GM19395 (cell line): ENCODE results near the gene SPRED2.

Source experiments
- ATAC-seq: cut with Tn5 transposase; IDR thresholded peaks from one replicate; pipeline ENCODE4 v1.9.1; 2021; ENCODE audit warnings: mild to moderate bottlenecking, moderate library complexity; ENCODE audit not compliant: unreplicated experiment

Gene SPRED2

GRCh38 chr2:65416945-65417344 is 15.5 kb downstream of the SPRED2 start:
- no peak for ATAC-seq

DNA sequence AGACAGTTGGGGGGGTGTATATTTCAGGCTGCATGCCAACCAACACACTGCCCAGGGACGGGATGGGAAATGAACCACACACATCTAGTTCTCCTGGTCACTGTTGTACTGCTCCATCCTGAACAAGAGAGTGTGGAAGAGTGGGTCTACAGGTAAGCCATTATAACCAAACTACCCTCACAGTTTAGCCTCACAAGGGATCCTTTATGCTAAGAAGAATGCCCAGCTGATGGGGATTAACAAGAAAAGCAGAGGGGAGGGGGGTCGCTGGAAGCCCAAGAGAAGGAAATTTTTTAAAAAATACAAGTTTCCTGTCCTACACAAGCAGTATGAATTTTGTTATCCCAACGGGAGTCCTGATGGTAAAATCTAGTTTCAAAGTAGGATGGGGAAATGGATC is 16.1 kb downstream of the SPRED2 start:
- ATAC-seq = no peak

- no peak for ATAC-seq
Measured at GRCh38 chr2:65415091-65415490, 17.3 kb downstream of the SPRED2 start.

GRCh38 chr2:65413610-65414009 is 18.8 kb downstream of the SPRED2 start:
- ATAC-seq = no peak

- ATAC-seq = no peak
Measured at GRCh38 chr2:65413106-65413505, 19.3 kb downstream of the SPRED2 start.

- ATAC-seq = no peak
Measured at GRCh38 chr2:65411056-65411795, 21.2 kb downstream of the SPRED2 start.

DNA sequence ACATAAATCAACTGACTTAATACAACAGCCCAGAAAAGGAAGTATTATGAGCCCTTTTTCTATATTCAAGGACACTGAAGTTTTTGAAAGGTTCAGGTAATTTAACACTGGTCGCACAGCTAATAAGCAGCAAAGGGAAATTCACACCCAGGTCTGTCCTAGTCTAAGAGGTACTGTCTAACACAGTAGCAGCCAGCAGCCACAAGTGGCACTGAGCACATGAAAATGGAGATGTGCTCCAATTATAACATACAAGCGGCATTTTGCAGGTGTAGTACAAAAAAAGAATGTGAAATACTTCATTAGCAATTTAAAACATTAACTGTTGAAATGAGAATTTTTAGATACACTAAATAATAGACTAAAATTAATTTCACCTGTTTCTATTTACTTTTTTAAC is 23.4 kb downstream of the SPRED2 start:
- no peak for ATAC-seq

GRCh38 chr2:65407240-65407639 is 25.2 kb downstream of the SPRED2 start:
- no peak for ATAC-seq

GRCh38 chr2:65404988-65405697 is 27.3 kb downstream of the SPRED2 start:
- no peak for ATAC-seq

- ATAC-seq = no peak
Measured at GRCh38 chr2:65403529-65403915, 28.9 kb downstream of the SPRED2 start.

- ATAC-seq = no peak
Measured at GRCh38 chr2:65402780-65403528, 29.4 kb downstream of the SPRED2 start.

DNA sequence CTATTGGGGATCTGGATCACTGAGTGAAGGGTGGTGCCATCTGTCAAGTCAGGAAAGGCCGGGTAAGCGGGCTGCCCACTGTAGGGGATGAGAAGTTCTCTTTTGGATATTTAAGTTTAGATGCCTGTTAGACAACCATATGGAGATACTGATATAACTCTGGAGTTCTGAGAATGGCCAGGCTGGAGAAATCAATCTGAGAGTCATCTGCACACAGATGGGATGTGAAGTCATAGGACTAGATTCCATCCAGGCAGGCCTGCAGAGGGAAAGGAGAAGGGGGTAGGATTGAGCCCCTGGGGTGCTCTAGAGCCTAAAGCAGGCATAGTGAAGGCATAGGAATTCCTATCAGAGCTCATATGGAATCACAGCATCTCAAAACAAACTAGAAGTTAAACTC is 30.1 kb downstream of the SPRED2 start:
- ATAC-seq = no peak

- peak; percentile 40 for ATAC-seq
Measured at GRCh38 chr2:65397122-65397521, 35.3 kb downstream of the SPRED2 start.

DNA sequence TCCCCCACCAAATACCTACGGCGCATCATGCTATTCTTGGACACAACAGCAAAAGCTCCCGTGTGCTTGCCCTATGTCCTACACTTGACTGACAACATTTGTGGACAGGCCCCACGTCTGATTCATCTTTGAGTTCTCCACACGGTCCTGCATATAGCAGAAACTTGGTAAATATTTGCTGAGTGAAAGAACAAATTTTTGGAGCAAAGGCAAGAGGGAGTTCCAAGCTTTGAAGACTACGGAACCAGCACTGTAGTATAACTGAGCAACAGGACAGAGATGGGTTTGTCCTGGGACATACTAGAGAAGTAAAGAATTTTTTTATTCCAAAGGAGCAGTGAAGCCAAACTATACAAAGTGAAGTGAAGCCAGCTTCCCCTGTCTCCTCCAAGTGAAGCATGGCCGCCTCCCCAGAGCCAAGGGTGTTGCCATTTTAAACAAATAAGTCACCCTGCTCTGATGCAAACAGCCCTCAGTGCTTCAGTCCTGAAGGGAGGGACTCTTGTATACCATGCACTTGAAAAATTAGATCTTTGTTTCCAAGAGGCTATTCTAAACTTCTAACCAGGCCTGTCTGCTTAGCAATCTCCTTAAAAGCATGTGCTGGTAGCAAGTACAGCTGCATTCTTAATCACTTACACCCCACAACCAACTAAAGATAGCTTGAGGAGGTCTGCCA is 35.9 kb downstream of the SPRED2 start:
- ATAC-seq = no peak

GRCh38 chr2:65395621-65396347 is 36.6 kb downstream of the SPRED2 start:
- no peak for ATAC-seq

- ATAC-seq = peak; percentile 31
Measured at GRCh38 chr2:65393743-65394422, 38.5 kb downstream of the SPRED2 start.

DNA sequence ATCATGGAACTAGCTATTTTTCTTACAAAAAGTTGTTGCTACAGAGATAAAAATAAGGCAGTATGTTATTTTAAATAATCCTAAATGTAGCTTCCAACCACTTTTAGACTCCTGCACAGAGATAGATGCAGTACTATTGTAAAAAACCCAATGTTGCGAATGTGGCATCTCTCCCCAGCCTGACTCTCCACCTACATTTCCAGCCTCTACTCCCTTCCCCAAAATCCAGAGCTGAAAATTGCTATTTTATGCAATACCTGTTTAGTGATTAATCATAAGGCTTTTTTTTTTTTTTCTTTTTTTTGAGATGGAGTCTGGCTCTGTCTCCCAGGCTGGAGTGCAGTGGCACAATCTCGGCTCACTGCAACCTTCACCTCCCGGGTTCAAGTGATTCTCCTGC is 39.4 kb downstream of the SPRED2 start:
- ATAC-seq = no peak

DNA sequence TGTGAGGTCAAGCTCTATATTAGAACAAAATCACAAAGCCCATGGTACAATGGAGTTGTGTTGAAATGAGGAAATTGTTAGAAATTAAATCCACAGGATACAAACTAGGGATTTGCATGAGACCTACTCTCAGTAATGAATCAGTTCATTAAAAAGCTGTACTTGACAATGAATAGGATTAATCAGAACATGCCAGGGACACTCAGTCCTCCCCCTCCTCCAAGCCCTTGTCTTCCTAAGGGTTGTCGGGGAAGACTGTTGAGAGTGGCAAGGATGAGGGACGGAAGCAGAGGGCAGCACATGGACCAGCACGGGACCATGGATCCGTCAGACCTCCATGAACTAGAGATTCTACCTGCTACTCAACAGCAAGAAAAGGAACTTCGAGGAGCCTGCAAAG is 39.8 kb downstream of the SPRED2 start:
- ATAC-seq = no peak

DNA sequence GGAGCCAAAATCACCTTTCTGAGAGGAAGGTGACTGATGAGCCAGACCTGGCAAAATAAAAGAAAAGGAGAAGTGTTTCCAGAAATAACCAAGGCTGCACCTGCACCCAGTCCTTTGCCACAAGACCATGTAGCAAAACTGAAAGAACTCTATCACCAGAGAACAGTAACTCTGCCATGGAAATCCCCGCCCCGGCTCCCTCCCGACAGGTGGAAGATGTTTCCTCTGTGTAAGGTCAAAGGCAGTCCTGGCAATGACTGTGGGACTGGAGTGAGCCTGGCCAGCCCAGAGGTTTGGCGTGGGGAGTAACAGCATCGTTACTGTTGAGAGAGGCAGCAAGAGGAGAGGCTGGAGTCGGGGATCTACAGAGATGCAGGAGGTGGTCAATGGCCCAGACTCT is 42.3 kb downstream of the SPRED2 start:
- peak; percentile 73 for ATAC-seq

GRCh38 chr2:65389476-65389875 is 42.9 kb downstream of the SPRED2 start:
- ATAC-seq = no peak
